Activated CD4-positive, alpha-beta memory T cell treated with anti-CD3 and anti-CD28 coated beads for 36 hours (primary cell): Measurements from ENCODE around the gene ECI1. TPM values are rescaled to one million over a fixed set of nuclear protein-coding genes. Genes with fewer than 3 reads are reported as not detected.

Experiments used
- CTCF ChIA-PET: fragments of 350-600 bp; sonication (Branson Sonifier 250); formaldehyde crosslinking; loops from one replicate; lab custom pipeline; 2021; ENCODE audit warnings: antibody characterized with exemption, inconsistent platforms; lab: Charles Lee
- POLR2A ChIA-PET: fragments of 350-600 bp; sonication (Branson Sonifier 250); formaldehyde crosslinking; loops from one replicate; lab custom pipeline; 2021; ENCODE audit warnings: antibody characterized with exemption; lab: Charles Lee
- DNase-seq: peaks from one replicate; pipeline ENCODE4 v3.0.0-alpha.2; 2020
- H3K27ac Mint-ChIP-seq: one replicate; pipeline ENCODE4 v1.8.0; 2021; ENCODE audit warnings: mixed read lengths
- H3K27me3 Mint-ChIP-seq: one replicate; pipeline ENCODE4 v1.8.0; 2021; ENCODE audit warnings: mixed read lengths
- H3K36me3 Mint-ChIP-seq: one replicate; pipeline ENCODE4 v1.8.0; 2021; ENCODE audit warnings: mixed read lengths
- H3K4me1 Mint-ChIP-seq: one replicate; pipeline ENCODE4 v1.8.0; 2021; ENCODE audit warnings: low read depth, mixed read lengths
- H3K4me3 Mint-ChIP-seq: one replicate; pipeline ENCODE4 v1.8.0; 2021; ENCODE audit warnings: mild to moderate bottlenecking, mixed read lengths
- H3K9me3 Mint-ChIP-seq: one replicate; pipeline ENCODE4 v1.8.0; 2021; ENCODE audit warnings: mixed read lengths
- intact Hi-C: fragments of 100-400 bp; cut with micrococcal nuclease; formaldehyde crosslinking; loops from one replicate; pipeline ENCODE4 v1.15.1; 2023
- total RNA-seq, 2 experiments: library from RNA; stranded (reverse); gene quantifications; one replicate each; pipeline ENCODE4 v1.2.3, GENCODE V29; 2021

Gene ECI1
- total RNA-seq, 2 experiments from 2014 or later, result 50.7 to 52.5 TPM

DNA sequence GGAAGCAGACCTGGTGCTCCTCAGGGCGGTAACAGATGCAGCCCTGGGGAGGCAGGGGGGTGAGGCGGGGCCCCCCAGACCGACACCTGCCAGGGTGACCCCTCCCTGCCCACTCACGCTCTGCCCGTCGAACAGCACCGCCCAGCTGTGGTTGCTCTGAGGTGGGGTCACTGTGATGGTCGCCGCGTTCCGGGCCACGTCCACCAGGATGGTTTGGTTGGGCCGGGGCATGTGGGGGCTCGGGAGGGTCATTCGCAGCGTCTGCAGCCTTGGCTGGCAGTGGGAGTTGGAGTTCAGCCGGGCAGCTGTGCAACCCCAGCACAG, 41.4 kb downstream of the ECI1 start:
- Mint-ChIP-seq H3K36me3 (peaks cover 36% of the 10 kb centered on the region), H3K4me3 (no peak overlapping the region), H3K27me3 (no peaks in the 10 kb centered on the region), H3K4me1 (peaks cover 35% of the 10 kb centered on the region), H3K27ac (no peak overlapping the region), H3K9me3 (no peaks in the 10 kb centered on the region)
- no peak for DNase-seq
- CTCF ChIA-PET, result no interaction called here
- POLR2A ChIA-PET, result no interaction called here
- intact Hi-C loops, result no loop called here

DNA sequence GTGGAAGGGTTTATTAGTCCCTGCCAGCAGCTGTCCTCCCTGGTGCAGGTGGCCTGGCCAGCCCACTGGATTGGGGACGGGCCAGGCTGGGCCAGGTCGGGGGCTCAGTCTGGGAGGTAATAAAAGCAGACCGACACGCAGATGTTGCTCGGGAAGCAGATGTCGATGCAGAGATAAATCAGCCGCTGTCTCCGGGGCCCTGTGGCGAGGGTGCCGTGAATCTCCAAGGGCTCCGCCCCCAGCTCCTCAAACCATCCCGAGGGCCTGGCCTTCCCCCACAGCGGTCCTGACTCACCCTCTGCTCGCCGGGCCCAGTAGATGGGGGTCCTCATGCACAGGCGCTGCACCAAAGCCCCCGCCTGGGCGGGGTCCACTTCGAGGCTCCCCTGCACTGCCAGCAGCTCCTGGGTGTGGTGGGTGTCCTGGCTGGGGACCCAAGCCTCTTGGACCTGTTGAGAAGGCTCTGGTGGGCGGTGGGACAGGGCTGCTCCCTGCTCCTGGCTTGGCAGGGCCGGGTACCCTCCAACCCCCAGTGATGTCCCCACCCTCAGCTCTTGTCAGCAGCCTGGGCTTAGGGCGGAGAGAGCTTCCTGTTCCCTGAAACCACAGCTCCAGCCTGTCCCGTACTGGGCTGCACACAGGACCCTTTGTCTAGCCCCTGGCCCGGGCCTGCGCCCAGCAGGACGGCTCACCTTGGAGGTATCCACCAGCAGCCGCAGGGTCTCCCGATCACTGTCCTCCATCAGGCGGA, 42.0 kb downstream of the ECI1 start:
- ChIA-PET CTCF (no interaction called here), POLR2A (no interaction called here)
- Mint-ChIP-seq H3K27ac (no peak overlapping the region), H3K36me3 (peaks cover 38% of the 10 kb centered on the region), H3K27me3 (no peaks in the 10 kb centered on the region), H3K9me3 (no peaks in the 10 kb centered on the region), H3K4me1 (peaks cover 39% of the 10 kb centered on the region), H3K4me3 (no peak overlapping the region)
- DNase-seq, result no peak
- intact Hi-C loops, result loop anchor here (5.0 kb wide), 1 partner anchor 43 kb away; the partner anchor contains the start of gene ECI1

- CTCF ChIA-PET, result no interaction called here
- H3K4me1 Mint-ChIP-seq, result peaks cover 41% of the 10 kb centered on the region
- H3K4me3 Mint-ChIP-seq, result no peak overlapping the region
- no peaks in the 10 kb centered on the region for H3K9me3 Mint-ChIP-seq
- no peaks in the 10 kb centered on the region for H3K27me3 Mint-ChIP-seq
- DNase-seq, result no peak
- H3K36me3 Mint-ChIP-seq, result peaks cover 38% of the 10 kb centered on the region
- POLR2A ChIA-PET, result no interaction called here
- intact Hi-C loops, result loop anchor here (5.0 kb wide), 1 partner anchor 44 kb away; the partner anchor contains the start of gene ECI1
- H3K27ac Mint-ChIP-seq, result no peak overlapping the region
Measured at GRCh38 chr16:2208772-2209171, 42.6 kb downstream of the ECI1 start.

DNA sequence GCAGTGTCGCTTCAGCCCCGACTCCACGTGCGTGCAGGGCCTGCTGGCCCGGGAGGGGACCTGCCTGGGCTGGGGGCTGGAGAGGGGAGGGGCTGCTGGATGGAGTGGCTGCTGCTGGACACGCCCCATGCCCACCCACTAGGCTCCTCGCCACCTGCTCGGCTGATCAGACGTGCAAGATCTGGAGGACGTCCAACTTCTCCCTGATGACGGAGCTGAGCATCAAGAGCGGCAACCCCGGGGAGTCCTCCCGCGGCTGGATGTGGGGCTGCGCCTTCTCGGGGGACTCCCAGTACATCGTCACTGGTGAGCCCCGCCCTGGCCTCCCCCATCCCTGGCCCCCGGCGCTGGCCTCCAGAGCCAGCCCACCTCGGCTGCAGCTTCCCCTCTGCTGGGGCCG, 43.1 kb downstream of the ECI1 start:
- CTCF ChIA-PET, result no interaction called here
- Mint-ChIP-seq H3K4me3 (no peak overlapping the region), H3K9me3 (no peaks in the 10 kb centered on the region), H3K36me3 (peaks cover 34% of the 10 kb centered on the region), H3K4me1 (peaks cover 41% of the 10 kb centered on the region), H3K27ac (no peak overlapping the region), H3K27me3 (no peaks in the 10 kb centered on the region)
- POLR2A ChIA-PET, result no interaction called here
- no peak for DNase-seq
- intact Hi-C loops, result loop anchor here (5.0 kb wide), 1 partner anchor 44 kb away; the partner anchor contains the start of gene ECI1

DNA sequence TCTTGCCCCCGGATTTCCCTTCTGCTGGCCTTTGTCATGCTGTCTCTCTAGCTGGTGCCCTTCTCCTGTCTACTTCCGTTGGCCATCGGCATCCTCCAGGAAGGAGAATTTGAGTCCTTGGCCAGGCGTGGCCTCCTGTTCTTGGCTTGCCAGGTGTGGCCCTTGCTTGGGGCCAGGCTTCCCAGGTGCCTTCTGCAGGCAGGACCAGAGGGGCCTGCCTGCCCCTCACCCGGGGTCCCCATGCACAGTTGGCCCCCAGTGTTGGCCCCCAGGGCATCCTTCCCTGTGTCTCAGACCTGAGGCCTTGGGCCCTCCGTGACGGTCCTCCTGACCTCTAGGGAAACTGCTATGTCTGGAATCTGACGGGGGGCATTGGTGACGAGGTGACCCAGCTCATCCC, 43.5 kb downstream of the ECI1 start:
- peak overlapping the region; percentile 54 for H3K27ac Mint-ChIP-seq
- H3K36me3 Mint-ChIP-seq, result peaks cover 31% of the 10 kb centered on the region
- POLR2A ChIA-PET, result no interaction called here
- CTCF ChIA-PET, result no interaction called here
- intact Hi-C loops, result loop anchor here (5.0 kb wide), 1 partner anchor 44 kb away; the partner anchor contains the start of gene ECI1
- peaks cover 37% of the 10 kb centered on the region for H3K4me1 Mint-ChIP-seq
- no peaks in the 10 kb centered on the region for H3K27me3 Mint-ChIP-seq
- peak overlapping the region; percentile 49 for H3K4me3 Mint-ChIP-seq
- no peak for DNase-seq
- H3K9me3 Mint-ChIP-seq, result no peaks in the 10 kb centered on the region

DNA sequence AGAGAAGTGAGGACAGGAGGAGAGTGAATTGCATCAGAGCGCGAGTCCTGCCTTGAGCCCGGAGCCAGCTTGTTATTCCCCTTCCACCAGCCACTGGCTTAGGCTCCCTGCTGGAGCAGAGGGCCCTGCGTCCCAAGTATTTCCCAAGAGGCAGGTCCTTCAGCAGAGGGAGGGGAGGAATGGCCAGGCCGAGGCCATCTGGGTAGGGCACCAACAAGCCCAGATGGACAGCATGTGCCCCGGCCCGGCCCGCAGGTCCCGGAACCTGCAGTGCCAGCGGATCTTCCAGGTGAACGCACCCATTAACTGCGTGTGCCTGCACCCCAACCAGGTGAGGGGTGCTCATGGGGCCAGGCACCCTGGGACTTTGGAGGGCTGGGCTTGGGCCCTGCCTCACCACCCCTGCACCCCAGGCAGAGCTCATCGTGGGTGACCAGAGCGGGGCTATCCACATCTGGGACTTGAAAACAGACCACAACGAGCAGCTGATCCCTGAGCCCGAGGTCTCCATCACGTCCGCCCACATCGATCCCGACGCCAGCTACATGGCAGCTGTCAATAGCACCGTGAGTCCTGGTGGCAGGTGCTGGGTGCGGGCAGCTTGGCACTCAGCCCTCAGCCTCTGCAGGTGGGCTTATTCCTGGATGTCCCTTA, 44.5 kb downstream of the ECI1 start:
- Mint-ChIP-seq H3K4me1 (peaks cover 29% of the 10 kb centered on the region), H3K27me3 (no peaks in the 10 kb centered on the region), H3K36me3 (peaks cover 24% of the 10 kb centered on the region), H3K4me3 (peak overlapping the region; percentile 84), H3K9me3 (no peaks in the 10 kb centered on the region), H3K27ac (peak overlapping the region; percentile 77)
- ChIA-PET CTCF (interaction anchor here (0.7 to 1.3 kb wide), 3 partner anchors 8 to 45 kb away, joined by 3 to 4 read pairs (median 3); partner anchors contain the start of genes ECI1 and PGP), POLR2A (interaction anchor here (0.6 to 2.1 kb wide), 4 partner anchors 7 to 384 kb away, joined by 3 to 13 read pairs (median 4); partner anchors contain the start of genes PGP and TRAF7)
- intact Hi-C loops, result loop anchor here (5.0 kb wide), 1 partner anchor 45 kb away; the partner anchor contains the start of gene ECI1
- no peak for DNase-seq

DNA sequence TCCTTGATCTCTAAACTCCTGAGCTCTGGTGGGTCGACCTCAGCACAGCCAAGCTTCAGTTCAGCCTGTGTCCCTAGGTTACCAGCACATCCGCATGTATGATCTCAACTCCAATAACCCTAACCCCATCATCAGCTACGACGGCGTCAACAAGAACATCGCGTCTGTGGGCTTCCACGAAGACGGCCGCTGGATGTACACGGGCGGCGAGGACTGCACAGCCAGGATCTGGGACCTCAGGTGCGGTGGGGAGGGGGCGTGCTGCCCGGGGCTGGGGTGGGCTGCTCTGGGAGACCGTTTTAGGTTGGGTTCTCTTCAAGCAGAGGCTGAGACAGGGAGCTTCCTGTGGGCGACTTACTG, 45.0 kb downstream of the ECI1 start:
- intact Hi-C loops, result loop anchor here (5.0 kb wide), 1 partner anchor 46 kb away; the partner anchor contains the start of gene ECI1
- ChIA-PET POLR2A (interaction anchor here (0.6 to 2.1 kb wide), 5 partner anchors 8 to 384 kb away, joined by 3 to 13 read pairs (median 4); partner anchors contain the start of genes ECI1, PGP and TRAF7), CTCF (interaction anchor here (0.7 to 1.3 kb wide), 3 partner anchors 8 to 45 kb away, joined by 3 to 4 read pairs (median 3); partner anchors contain the start of genes ECI1 and PGP)
- no peaks in the 10 kb centered on the region for H3K27me3 Mint-ChIP-seq
- H3K4me3 Mint-ChIP-seq, result peak overlapping the region; percentile 84
- H3K4me1 Mint-ChIP-seq, result peaks cover 26% of the 10 kb centered on the region
- no peak for DNase-seq
- peak overlapping the region; percentile 77 for H3K27ac Mint-ChIP-seq
- H3K36me3 Mint-ChIP-seq, result peaks cover 24% of the 10 kb centered on the region
- H3K9me3 Mint-ChIP-seq, result no peaks in the 10 kb centered on the region

DNA sequence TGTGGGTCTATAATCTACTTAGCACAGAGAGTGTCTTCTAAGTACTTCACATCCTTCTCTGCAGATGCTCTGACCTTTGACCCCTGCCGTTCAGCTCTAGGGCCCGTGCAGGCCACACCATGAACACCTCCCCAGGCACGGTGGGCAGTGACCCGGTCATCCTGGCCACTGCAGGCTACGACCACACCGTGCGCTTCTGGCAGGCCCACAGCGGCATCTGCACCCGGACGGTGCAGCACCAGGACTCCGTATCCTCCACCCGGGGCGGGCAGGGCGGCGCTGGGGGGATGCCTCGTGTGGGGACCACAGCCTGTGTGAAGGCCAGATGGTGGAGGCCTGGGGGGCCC, 45.4 kb downstream of the ECI1 start:
- H3K4me3 Mint-ChIP-seq, result peak overlapping the region; percentile 84
- ChIA-PET CTCF (interaction anchor here (0.7 to 1.3 kb wide), 2 partner anchors 9 to 46 kb away, joined by 3 to 4 read pairs; partner anchors contain the start of genes ECI1 and PGP), POLR2A (interaction anchor here (1.4 to 2.1 kb wide), 2 partner anchors 8 to 46 kb away, joined by 6 to 13 read pairs; partner anchors contain the start of genes ECI1 and PGP)
- peaks cover 26% of the 10 kb centered on the region for H3K4me1 Mint-ChIP-seq
- H3K27me3 Mint-ChIP-seq, result no peaks in the 10 kb centered on the region
- H3K9me3 Mint-ChIP-seq, result no peaks in the 10 kb centered on the region
- H3K27ac Mint-ChIP-seq, result peak overlapping the region; percentile 77
- intact Hi-C loops, result loop anchor here (1.0 to 5.0 kb wide), 3 partner anchors 9 to 46 kb away; partner anchors contain the start of genes E4F1 and ECI1
- peaks cover 24% of the 10 kb centered on the region for H3K36me3 Mint-ChIP-seq
- no peak for DNase-seq

DNA sequence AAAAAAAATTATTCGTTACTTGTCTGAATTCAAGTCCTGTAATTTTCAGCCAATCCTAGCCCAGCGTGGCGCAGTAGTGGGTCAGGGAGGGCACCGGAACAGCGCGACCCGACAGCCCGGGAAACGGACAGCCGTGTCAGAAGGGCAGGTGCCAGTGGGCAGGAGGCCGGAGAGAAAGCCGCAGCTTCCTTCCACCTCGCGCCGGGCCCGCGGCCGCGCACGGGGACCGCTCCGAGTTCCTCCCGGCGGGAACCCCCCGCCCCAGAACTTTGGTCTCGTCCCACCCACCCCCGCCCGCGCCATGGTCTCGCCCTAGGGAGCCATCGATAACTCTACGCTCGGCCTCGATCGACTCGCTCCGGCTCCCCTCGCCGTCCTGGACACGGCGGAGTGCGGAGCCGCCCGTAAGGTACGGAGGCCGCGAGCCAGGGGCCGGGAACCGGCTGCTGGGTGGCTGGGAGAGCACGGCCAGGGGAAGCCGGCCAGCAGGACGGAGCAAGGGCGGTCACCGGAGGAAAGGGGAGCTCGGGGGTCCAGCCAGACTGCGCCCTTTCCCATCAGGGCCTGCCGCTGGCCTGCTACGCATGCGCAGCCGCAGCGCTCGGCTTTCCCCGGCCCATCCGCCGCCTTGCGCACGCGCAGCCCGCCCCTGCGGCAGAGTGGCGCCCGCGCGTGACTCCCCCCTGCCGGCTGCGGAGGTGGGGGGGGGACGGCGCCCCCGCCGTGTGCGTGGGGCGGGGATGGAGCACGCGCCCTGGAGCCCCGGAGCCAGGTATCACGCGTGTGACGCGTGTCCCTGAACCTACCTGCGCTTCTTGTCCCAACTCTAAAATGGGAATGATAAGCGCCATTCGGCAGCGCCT, 46.1 kb downstream of the ECI1 start, which contains the start of gene MLST8:
Gene MLST8 (plus strand): TSS at position 351 of the 863 bp plus-strand sequence. CDS start 632 bp downstream, outside the sequence.
- intact Hi-C loops, result loop anchor here (1.0 to 5.0 kb wide), 3 partner anchors 10 to 47 kb away; partner anchors contain the start of genes E4F1 and ECI1
- DNase-seq, result peak; percentile 89
- peak within 1 kb of the TSS; percentile 79 for H3K27ac Mint-ChIP-seq
- peaks cover 26% of the 10 kb centered on the region for H3K4me1 Mint-ChIP-seq
- H3K4me3 Mint-ChIP-seq, result peak within 1 kb of the TSS; percentile 84
- H3K27me3 Mint-ChIP-seq, result no peaks in the 10 kb centered on the region
- ChIA-PET CTCF (interaction anchor here (0.6 to 0.7 kb wide), 2 partner anchors 11 to 39 kb away, joined by 3 read pairs; no protein-coding TSS in a partner anchor), POLR2A (interaction anchor here (1.4 to 2.1 kb wide), 2 partner anchors 9 to 47 kb away, joined by 6 to 13 read pairs; partner anchors contain the start of genes ECI1 and PGP)
- H3K9me3 Mint-ChIP-seq, result no peaks in the 10 kb centered on the region
- H3K36me3 Mint-ChIP-seq, result peaks cover 24% of the 10 kb centered on the region

DNA sequence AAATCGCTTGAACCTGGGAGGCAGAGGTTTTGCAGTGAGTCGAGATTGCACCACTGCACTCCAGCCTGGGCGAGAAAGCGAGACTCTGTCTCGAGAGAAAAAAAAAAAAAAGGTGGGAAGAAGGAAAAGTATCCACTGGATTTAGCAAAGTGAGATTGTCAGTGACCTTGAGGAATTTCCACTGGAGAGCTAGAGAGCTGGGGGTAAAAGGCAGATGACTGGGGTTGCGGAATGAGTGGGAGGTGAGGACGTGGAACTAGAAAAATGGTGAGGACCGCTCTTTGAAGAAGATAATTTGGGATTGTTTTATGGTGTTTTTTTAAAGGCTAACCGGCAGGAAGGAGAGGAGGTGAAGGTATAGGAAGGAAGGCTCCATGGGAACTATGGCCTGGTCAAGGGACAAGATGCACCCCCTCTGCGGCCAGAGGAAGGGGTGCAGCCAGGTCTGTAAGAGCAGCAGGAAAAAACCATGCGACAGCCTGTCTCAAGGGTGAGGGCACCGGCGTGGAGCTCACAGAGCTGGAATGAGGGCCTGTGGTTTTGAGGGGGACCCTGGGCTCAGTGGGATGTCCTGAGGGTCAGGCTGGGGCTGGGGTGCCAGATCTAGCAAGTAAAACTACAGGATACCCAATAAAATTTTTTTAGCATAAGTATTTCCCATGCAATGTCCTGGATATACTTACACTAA, 46.8 kb downstream of the ECI1 start:
- peaks cover 22% of the 10 kb centered on the region for H3K36me3 Mint-ChIP-seq
- intact Hi-C loops, result loop anchor here (1.0 to 5.0 kb wide), 3 partner anchors 11 to 48 kb away; partner anchors contain the start of genes E4F1 and ECI1
- peaks cover 26% of the 10 kb centered on the region for H3K4me1 Mint-ChIP-seq

More for the DNA sequence above, 46.8 kb downstream of the ECI1 start:
- ChIA-PET CTCF (interaction anchor here (0.7 kb wide), 2 partner anchors 10 to 1961 kb away, joined by 3 read pairs; no protein-coding TSS in a partner anchor), POLR2A (interaction anchor here (1.3 kb wide), 1 partner anchor 49 kb away, joined by 5 read pairs; the partner anchor contains the start of gene TRAF7)
- Mint-ChIP-seq H3K9me3 (no peaks in the 10 kb centered on the region), H3K27me3 (peaks cover 1% of the 10 kb centered on the region), H3K4me3 (peak overlapping the region; percentile 73), H3K27ac (peak overlapping the region; percentile 60)
- DNase-seq, result no peak
